AG04449 (cell line): ENCODE results near the gene CTCFL.
A peak's percentile ranks its signal among the peaks of the same experiment; 100 is the strongest.

Experiments used
- CTCF ChIA-PET: fragments of 350-600 bp; formaldehyde crosslinking; extraction: SDS; loops from one replicate; lab custom pipeline; 2021; ENCODE audit warnings: antibody characterized with exemption; lab: Yijun Ruan, JAX
- POLR2A ChIA-PET: fragments of 400-600, 350-600 bp; formaldehyde crosslinking; extraction: SDS; loops from one replicate; lab custom pipeline; 2020; ENCODE audit warnings: antibody characterized with exemption, inconsistent platforms; lab: Yijun Ruan, JAX
- DNase-seq: peaks from one replicate; pipeline ENCODE4 v3.0.0-alpha.2; 2010; ENCODE audit warnings: low read depth, low spot score
- H3K4me3 ChIP-seq: 2 replicates; pipeline ENCODE4 v1.5.1; 2011; ENCODE audit warnings: low read depth, mild to moderate bottlenecking, control low read depth, low read length
- TF ChIP-seq, protein P1 (sequence below): IDR thresholded peaks from one replicate; pipeline ENCODE4 v1.5.1; 2011; ENCODE audit warnings: mild to moderate bottlenecking, moderate library complexity, low read length, control low read depth, inconsistent platforms; ENCODE audit not compliant: insufficient read depth; ENCODE audit errors: missing control alignments

Gene CTCFL

DNA sequence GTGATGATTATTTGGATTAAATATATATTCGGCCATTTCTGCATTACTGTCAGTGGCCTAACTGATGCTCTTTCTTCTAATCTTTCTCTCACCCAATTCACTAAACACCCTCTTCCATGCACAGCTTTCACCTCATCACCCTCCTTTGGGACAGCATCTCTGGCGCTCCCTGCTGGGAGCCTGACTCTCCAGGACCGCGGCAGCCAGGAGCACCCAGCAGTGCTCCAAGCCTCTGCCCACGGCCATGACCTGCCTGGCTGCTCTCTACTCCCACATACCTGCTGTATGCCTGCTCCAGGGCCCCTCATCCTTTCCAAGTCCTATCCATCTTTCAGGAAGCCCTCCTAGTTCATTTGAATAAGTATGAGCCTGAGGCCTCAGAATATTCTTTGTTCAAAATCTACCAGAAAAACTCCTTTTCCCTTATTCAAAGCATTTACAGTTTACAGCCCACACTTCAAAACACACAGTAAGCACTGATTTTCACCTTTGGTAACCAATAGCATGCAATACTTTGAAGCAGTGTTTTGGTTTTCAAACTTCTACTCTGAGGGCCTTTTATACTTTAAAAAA, 15.2 kb downstream of the CTCFL start:
- POLR2A ChIA-PET, result no interaction called here

GRCh38 chr20:57508831-57509230, 16.1 kb downstream of the CTCFL start:
- ChIA-PET CTCF (interaction anchor here (0.7 to 16.6 kb wide), 5 partner anchors 10 to 1376 kb away, joined by 3 to 303 read pairs (median 4); no protein-coding TSS in a partner anchor), POLR2A (no interaction called here)
- DNase-seq, result no peak
- TF ChIP-seq, protein P1, sequence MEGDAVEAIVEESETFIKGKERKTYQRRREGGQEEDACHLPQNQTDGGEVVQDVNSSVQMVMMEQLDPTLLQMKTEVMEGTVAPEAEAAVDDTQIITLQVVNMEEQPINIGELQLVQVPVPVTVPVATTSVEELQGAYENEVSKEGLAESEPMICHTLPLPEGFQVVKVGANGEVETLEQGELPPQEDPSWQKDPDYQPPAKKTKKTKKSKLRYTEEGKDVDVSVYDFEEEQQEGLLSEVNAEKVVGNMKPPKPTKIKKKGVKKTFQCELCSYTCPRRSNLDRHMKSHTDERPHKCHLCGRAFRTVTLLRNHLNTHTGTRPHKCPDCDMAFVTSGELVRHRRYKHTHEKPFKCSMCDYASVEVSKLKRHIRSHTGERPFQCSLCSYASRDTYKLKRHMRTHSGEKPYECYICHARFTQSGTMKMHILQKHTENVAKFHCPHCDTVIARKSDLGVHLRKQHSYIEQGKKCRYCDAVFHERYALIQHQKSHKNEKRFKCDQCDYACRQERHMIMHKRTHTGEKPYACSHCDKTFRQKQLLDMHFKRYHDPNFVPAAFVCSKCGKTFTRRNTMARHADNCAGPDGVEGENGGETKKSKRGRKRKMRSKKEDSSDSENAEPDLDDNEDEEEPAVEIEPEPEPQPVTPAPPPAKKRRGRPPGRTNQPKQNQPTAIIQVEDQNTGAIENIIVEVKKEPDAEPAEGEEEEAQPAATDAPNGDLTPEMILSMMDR, result no peak
- no peak overlapping the region for H3K4me3 ChIP-seq

More for the DNA sequence above, 15.2 kb downstream of the CTCFL start:
- DNase-seq, result no peak
- CTCF ChIA-PET, result interaction anchor here (0.7 to 16.6 kb wide), 8 partner anchors 9 to 1375 kb away, joined by 3 to 303 read pairs (median 4); no protein-coding TSS in a partner anchor
- no peak overlapping the region for H3K4me3 ChIP-seq
- TF ChIP-seq, protein P1, result peak; percentile 58

GRCh38 chr20:57508381-57508780, 16.6 kb downstream of the CTCFL start:
- ChIA-PET POLR2A (no interaction called here), CTCF (interaction anchor here (0.8 to 16.6 kb wide), 5 partner anchors 8 to 127 kb away, joined by 3 to 303 read pairs (median 4); no protein-coding TSS in a partner anchor)
- no peak overlapping the region for H3K4me3 ChIP-seq
- TF ChIP-seq, protein P1, result no peak
- no peak for DNase-seq

DNA sequence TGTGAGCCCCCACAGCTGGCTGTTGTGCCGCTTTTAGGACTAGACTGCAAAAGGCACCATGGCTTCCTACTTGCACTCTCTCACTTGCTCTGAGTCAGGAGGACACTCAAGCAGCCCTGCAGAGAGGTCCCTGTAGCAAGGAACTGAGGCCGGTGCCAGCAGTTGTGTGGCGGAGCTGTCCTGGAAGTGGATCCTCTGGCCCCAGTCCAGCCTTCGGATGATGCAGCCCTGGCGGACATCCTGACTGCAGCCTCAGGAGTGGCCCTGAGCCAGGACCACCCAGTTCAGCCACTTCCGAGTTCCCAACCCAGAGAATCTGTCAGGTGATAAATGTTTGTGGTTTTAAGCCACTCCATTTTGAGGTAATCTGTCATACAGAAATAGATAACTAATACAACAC, 17.5 kb downstream of the CTCFL start:
- ChIA-PET CTCF (interaction anchor here (1.2 to 16.6 kb wide), 4 partner anchors 9 to 89 kb away, joined by 3 to 303 read pairs (median 10); no protein-coding TSS in a partner anchor), POLR2A (no interaction called here)
- DNase-seq, result no peak
- H3K4me3 ChIP-seq, result no peak overlapping the region
- TF ChIP-seq, protein P1, result no peak

GRCh38 chr20:57505979-57506378, 19.0 kb downstream of the CTCFL start:
- CTCF ChIA-PET, result interaction anchor here (1.1 to 16.6 kb wide), 3 partner anchors 10 to 148 kb away, joined by 4 to 303 read pairs (median 7); no protein-coding TSS in a partner anchor
- no peak overlapping the region for H3K4me3 ChIP-seq
- DNase-seq, result no peak
- POLR2A ChIA-PET, result no interaction called here
- TF ChIP-seq, protein P1, result no peak

DNA sequence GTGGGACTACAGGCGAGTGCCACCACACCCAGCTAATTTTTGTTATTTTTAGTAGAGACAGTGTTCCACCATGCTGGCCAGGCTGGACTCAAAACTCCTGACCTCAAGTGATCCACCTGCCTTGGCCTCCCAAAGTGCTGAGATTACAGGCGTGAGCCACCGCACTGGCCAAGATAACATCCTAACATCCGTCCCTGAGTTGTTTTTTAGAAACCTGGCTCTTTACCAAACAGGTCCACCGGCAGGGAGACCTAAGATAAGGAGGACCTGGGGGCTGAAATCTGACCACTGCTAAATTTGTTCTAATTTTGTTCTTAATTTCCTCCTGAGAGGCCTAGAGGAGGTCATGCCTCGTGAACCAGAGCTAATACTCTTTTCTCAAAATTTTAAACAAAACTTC, 20.5 kb downstream of the CTCFL start:
- TF ChIP-seq, protein P1, result no peak
- DNase-seq, result no peak
- CTCF ChIA-PET, result interaction anchor here (1.2 to 1.4 kb wide), 2 partner anchors 9 to 92 kb away, joined by 3 to 4 read pairs; no protein-coding TSS in a partner anchor
- H3K4me3 ChIP-seq, result no peak overlapping the region
- POLR2A ChIA-PET, result no interaction called here
